ENCODE measurements around the gene C2CD3.

The C2CD3 gene, protein sequence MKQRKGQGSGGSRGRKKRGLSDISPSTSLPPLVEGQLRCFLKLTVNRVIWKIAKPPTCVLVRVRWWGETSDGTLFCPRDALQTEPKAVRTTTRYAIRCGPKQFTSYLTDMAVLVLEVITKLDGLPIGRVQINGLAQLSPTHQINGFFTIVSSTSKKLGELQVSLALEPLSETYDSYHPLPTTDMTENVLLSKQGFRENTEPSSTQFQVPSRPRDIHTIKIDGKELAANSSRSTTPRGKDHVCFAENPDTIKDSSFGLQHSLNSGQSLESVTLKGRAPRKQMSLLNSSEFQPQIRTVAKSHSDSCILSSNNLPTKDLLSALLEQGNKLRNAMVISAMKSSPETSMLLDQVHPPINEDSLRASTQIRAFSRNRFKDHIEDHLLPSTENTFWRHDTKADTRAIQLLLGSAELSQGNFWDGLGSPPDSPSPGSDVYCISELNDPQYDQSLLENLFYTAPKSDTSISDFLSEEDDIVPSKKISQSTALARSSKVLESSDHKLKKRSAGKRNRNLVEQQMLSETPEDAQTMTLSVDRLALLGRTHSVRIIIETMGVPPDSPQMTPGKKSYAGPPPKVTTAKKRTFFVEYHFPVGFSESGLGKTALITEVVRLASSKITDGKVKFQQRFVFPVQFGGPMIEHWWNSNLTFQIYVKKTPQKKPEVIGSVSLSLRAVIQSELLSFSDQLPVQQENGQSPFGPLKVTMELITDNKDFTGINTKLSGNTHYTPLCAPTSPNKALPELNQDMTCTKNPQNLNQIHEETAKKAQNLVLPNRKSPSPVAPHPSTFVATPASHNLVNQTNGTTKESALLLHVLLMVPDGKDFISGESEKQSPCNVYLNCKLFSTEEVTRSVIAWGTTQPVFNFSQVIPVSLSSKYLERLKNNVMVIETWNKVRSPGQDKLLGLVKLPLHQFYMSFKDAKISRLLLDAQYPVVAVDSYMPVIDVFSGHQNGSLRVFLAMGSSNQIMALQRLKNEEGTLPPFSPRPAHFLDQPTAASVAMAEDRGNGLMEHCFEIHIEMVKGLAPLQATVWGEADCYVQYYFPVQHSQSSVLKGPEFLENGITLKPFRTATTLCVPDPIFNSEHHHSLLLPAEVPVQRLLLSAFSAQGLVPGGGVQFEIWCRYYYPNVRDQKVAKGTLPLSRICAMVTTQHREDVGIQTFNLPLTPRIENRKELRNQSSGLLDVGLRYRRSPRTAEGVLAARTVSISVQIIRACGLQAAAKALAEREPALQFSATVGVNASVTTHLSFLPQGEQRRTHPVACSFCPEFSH (N-terminal part only)

DNA sequence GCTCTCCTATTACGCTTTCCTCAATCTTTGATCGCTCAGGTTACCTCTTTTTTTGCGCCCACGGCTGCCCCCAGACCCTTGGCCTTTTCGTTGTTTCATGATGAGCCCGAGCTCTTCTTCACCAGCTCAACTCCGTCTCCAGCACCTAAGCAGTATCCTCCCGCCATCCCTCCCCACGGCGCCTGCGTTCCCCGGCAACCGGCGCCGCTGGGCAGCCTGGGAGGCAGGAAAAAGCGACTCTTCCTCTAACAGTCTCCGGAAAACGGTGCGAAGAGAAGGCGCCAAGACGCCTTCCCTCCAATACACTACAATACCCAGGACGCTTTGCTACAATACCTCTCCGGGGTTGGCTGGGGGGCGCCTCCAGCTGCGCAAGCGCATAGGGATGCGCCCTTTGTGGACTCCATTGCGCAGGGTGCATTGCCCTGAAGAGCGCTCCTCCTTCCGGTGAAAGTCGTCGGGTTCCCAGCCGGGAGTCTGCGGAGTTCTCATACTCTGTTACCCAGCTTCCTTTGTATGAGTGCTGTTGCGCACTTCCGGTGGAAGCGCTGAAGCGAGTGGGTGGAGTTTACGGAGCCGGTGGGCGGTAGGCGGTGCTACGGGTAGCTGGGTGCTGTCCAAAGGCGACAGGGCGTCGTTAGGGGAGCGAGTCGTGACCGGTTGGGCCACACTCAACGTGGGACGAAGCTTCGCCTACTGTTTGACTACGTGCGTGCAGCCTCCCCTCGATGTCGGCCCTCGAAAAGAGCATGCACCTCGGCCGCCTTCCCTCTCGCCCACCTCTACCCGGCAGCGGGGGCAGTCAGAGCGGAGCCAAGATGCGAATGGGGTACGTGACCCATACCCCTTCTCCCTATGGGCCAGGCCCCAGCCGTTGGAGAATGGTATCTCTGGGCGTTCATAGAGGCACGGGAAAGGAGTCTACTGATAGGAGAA lies at the start of gene C2CD3, which contains the start of gene PPME1:
TSS of gene C2CD3 (minus strand) at position 309 of the 936 bp plus-strand sequence. CDS start at position 99, 210 bp downstream.
TSS of gene PPME1 (plus strand) at position 596 of the 936 bp plus-strand sequence. CDS start at position 729, 133 bp downstream.
- DNase-seq (ENCODE audit: low read depth), result peak; percentile 98

DNA sequence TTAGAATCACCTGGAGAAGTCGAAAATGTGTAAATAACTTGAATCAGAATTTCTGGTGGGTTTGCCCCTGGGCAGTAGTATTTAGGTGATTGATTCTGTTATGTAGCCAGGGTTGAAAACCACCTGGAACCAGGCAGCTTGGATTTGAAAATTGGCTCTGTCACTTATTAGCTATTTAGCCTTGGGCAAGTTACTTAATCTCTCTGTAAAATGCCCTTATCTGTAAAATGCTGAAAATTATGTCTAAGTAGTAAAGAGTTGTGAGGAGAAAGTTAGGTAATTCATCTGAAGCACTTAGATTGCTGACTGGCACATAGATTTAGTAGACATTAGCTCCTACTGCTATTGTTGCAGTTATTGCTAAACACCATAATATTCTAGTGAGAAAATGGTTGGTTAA lies 49.6 kb upstream of the C2CD3 start:
- DNase-seq (ENCODE audit: low read depth), result no peak

DNA sequence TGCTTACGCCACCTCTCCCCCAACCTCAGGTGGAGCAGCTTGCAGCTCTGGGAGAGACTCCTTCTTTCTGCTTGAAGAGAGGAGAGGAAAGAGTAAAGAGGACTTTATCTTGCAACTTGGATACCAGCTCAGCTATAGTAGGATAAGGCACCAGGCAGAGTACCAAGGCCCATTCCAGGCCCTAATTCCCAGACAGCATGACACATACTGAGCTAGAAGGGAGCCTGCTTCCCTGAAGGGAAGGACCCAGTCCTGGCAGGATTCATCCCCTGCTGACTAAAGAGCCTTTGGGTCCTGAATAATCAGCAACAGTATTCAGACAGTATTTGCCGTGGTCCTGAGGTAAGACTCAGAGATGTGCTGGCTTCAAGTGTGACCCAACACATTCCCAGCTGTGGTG lies 41.7 kb upstream of the C2CD3 start:
- DNase-seq (ENCODE audit: low read depth), result no peak

DNA sequence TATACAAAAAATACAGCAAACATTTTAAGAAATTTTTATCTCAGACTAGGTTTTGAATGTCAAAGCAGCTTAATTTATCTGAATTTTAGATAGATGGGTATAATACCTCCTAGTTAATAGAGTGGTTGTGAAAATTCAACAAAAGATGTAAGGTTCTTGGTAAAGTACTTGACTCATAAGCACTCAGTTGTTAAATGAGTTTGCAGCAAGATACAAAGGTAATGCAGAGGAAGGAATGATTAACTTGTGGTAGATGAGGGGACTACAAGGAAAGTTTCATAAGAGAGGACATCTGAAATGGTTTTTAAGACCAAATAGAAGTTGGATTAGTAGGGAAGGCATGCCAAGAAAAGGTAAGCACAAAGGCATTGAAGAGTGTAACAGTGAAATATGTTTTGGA lies 37.7 kb upstream of the C2CD3 start:
- no peak for DNase-seq (ENCODE audit: low read depth)

DNA sequence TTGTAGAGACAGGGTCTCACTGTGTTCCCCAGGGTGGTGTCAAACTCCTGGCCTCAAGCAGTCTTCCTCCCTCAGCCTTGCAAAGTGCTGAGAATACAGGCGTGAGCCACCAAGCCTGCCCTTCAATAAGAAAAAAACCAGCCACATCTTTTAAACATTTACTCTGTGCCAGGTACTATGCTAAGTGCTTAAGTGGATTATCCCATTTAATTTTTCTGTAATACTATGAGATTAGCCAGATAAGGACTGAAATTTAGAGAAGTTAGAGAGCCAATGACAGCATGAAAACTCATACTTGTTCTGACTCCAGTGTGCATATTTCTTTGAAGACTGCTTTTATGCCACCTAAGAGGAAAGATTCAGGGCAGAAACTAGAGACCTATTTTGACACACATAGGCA lies 35.9 kb upstream of the C2CD3 start:
- no peak for DNase-seq (ENCODE audit: low read depth)

DNA sequence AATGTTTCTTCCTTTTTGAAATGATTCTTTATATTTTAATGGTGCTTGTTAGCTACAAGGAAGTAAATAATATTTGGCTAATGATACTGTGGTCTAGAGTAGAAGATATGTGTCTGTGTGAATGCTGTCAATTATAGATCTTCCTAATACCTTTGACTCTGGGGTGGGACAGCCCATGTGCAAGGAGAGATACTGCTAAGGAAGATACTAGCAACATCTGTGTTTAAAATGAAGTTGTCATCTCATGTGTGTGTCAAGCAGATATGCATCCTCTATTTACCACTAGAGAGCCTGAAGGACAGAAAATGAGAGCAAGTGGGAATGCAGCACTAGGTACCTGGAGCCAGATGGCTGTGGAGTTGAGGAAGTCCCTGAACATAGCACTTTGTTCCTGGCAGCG lies 34.4 kb upstream of the C2CD3 start:
- DNase-seq (ENCODE audit: low read depth), result no peak

DNA sequence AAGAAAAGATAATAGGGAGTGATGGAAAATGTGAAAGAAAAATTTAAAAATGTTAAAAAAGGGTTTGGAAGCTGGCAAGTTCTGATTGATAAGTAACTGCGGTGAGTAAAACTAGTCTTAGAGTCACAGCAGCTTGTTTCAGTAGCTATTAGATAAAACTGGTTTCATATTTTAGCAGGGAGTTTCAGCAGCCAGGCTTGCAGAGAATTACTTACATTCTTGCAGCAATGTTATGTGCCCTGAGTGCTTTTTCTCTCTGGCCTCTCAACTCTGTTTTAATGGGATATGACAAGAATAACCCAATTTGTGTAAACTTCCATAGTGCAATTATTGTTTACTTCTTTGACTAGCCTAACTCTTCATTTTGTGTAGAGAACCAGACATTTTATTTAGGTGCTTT lies 33.9 kb upstream of the C2CD3 start:
- no peak for DNase-seq (ENCODE audit: low read depth)

DNA sequence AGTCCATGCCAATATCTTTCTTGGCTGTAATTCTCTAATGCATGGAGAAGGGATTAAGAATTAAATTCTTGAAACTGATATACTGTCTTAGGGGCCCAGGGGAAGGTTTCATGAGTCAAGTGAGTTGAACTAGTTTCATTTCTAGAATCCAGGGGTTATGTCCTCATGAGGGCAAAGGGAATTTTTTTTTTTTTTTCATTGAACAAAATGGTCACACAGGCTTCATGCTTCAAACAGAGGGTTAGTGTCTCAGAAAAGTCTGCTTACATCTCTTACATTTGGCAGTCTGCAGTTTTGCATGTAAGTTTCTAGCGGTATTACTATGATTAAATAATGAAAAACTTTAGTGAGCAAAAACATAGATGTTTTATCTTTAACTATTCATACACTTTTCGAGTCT lies 33.2 kb upstream of the C2CD3 start:
- DNase-seq (ENCODE audit: low read depth), result no peak

DNA sequence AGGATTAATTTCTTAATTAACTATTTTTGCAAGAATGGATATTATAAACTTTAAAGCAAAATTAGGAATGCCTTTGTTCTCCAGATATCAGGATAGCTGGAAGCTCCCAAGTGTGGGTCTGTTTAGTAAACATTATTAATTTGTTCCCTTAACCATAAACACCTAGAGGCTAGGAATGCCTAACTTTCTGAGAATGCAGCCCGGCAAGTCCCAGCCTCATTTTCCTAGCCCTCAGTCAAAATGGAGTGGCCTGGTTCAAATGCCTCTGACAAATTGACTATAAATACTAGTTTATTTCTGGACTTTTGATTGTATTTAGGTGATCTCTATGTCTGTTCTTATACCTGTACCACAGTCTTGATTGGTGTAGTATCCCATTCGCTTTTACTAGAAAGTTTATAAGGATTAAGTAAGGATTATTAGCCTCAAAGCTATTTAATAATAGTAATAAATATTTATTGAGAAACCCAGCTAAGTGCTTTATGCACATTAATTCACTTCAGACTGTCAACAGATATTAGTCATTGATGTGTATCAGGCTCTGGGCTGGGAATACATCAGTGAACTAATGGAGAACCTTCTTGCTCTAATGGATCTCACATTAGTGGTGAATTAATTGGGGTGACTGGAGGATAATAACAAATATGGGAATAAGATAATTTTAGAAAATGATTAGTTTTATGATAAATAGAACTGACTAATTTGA lies 26.1 kb upstream of the C2CD3 start:
- no peak for DNase-seq (ENCODE audit: low read depth)

DNA sequence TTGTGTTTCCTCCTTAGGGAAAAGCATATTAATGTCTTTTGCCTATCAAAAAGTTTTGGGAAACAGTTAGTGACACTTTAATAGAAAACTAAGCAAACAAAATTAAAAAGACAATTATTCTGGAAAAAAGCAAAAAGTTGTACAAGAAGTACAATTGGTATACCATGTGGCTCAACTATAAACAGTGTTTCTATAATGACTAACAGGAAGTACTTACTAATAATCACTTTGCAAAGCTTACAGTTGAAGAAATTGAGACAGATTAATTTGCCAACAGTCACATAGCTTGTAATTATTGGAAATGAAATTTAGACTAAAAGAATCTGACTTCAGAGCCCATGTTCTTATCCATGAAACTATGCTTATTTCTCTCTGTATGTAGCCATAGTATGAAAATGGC lies 25.0 kb upstream of the C2CD3 start:
- DNase-seq (ENCODE audit: low read depth), result no peak

DNA sequence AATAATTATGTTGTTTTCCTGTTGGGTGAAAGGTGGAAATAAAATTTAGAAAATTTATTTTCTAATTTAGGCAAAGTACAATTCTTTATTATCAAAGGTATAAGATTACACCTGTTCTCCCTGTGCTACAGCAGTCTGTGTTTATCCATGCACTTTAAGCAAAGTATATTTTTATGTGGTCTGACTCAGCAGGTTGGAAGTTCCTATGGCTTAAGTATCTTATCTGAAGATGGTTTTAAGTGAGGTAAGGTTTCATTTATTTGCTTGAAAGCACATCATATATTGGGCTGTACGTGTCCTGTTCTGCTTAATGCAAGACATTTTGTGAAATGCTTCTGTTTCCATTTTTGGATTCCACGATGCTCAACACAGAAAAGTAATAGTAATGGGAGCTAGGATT lies 14.9 kb upstream of the C2CD3 start:
- DNase-seq (ENCODE audit: low read depth), result no peak

DNA sequence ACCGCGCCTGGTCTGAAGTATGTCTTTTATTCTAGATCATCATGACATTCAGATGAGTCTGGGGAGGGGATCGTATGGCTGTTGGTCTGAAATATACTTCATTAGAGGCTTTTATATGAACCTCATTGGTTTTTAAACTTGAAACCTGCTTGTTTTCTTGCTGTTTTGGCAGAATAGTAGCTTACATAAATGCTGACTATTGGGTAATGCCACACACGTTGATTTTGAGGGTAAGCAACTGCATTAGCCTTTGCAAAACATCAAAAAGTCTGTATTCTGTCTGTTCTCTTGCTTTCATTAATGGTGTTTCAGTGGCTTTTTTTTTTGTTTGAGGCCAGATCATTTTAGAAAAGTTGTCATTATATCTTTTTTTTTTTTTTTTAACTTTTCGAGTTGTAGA lies 14.5 kb upstream of the C2CD3 start:
- DNase-seq (ENCODE audit: low read depth), result no peak

DNA sequence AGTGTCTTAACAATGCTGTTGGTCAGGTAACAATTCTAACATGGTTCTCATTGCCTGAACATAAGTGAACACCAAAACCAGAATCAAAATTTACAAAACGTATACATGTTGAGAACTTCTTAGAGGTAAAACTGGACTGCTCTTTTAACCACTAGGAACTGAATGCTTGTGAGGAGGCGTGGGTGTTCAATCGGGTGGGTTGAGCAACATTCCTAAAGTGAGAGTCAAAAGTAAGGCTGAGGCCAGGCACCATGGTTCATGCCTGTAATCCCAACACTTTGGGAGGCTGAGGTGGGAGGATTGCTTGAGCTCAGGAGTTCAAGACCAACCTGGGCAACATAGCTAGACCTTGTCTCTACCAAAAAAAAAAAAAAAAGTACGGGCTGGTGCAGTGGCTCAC lies 11.8 kb upstream of the C2CD3 start:
- DNase-seq (ENCODE audit: low read depth), result no peak

DNA sequence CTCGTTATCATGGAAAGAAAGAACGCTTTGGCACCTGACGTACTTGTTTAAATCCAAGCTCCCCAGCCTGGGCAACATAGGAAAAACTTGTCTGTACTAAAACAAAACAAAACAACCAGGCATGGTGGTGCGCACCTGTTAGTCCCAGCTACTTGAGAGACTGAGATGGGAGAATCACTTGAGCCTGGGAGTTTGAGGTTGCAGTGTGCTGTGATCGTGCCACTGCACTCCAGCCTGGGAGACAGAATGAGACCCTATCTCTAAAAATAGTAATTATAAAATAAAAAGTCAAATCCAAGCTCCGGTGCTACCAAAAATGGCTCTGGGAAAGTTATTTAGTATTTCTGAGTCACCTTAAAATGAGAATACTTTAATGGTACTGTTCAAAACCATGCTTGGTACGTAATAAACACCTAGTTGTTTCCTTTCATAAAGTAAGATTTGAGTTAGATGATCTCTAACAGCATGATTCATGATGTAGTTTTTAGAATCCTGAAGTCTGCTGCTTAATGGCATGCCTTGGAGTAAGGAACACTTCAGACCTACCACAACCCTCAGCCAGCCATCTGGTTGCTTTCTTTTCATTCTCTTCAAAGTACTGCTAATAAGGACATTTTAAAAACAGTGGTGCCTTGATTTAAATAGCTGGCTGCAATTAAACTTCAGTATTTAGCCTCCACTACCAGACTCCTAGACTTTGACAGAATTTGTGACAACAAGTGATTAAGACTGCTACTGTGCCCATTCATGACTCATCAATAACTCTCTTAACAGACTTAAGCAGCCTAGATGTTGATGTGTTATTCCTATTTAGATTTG lies 8.6 kb upstream of the C2CD3 start:
- DNase-seq (ENCODE audit: low read depth), result no peak

DNA sequence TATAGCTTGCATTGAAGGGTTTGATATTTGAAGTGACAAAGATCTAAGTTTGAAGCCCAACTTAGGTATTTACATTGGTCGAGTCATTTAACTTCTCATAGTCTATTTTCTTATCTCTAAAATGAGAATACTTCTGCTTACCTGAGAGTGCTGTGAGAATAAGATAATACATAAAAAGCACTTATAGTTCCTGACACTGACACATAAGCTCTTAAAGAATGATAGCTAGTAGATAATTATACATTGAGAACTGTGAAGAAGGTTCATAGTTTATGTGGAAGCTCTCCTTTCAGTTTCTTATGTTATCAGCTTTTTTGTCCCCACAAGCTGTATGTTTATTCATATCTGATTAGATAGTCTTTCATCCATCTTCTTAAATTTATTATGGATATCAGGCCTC lies 5.1 kb upstream of the C2CD3 start:
- DNase-seq (ENCODE audit: low read depth), result no peak

DNA sequence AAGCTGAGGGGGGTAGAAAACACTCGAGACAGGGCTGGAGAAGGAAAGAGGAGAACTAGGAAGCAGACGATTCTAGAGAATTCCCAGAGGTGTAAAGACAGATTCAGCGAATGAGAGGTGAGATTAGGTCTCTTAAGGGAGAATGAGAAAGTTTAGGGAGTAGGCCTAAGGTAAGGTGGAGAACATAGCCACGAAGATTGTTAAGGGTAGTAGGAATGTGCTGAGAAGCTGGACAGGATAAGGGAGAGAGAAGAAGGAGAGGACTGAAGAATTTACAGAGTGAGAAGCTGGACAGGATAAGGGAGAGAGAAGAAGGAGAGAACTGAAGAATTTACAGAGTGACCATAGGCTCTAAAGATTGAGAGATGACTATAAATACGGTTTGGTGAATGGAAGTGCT lies 1.2 kb upstream of the C2CD3 start:
- DNase-seq (ENCODE audit: low read depth), result no peak

DNA sequence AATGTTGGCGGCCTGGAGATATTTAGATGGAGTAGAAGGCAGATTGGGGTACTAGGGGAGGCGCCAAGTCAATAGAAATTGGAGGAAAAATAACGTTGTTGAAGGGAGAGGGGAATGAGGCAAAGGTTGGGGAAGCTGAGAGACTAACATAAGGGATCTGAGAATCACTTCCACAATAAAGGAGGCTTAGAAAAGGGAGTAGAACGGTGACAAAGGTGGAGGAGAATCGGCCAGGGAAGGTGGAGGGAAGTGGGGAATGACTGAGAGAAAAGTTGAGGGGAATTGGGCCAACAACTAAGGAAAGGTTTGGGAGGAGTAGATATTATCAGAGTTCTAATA lies 797 bp upstream of the C2CD3 start:
- DNase-seq (ENCODE audit: low read depth), result no peak

DNA sequence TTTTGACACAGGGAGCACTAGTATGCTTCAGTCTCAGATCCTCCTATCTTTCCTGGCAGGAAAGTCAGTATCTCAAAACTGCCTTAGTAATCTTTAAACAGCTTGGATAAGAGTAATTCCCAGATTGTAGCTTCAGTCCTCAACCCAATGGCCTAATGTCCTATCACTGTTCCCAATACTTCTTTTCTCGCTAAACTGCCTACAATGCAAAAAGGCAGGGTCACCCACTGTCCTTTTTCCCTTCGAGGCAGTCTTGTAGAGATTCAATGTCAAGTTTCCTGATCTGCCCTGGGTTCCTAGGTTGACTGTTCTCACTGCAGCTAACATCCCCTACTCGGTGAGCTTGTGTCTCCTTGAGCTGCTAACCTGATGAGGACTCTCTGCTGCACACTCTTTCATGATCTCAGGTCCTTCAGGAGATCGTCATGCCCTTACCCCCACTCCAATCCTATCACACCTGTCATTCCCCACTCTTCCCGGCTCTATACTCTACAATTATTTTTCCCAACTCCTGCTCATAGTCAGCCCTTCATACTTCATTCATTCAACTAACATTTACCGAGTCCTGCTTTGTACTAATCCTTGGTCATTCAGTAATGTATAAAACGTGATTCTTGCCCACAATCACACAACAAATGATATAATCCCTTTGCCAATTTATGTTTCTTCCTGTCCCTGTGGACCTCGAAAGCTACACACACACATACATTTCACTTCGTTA lies 904 bp downstream of the C2CD3 start:
- DNase-seq (ENCODE audit: low read depth), result no peak

DNA sequence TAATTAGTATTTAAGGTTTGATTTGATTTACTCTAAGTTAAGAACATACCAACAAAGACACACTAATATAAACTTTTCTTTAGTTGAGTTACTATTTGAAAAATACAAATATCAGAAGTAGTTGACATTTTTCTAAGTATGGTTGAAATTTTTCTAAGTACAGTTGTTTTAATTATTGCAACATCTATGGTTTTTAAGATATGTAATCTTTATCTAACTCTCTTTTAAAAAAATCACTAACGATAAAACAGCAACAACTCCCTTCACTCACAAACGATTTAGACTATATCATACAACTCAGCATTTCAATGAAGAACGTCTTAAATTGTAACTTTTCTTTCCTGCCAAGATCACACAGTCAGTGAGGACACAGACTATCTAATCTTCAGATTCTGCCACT lies 2.0 kb downstream of the C2CD3 start:
- DNase-seq (ENCODE audit: low read depth), result no peak
